HepG2 (cell line): Measurements from ENCODE around the gene RPA1.

Source experiments
- CBX5 ChIP-seq: sonication (generic); formaldehyde crosslinking; IDR thresholded peaks from 2 replicates; pipeline ENCODE4 v1.4.0; 2020; ENCODE audit warnings: missing genetic modification reagents, borderline replicate concordance
- CTCF ChIP-seq: sonication (generic); formaldehyde crosslinking; IDR thresholded peaks from 2 replicates; pipeline ENCODE4 v1.5.0; 2020; ENCODE audit warnings: mild to moderate bottlenecking, missing genetic modification reagents, moderate library complexity
- FOXA3 ChIP-seq: IDR thresholded peaks from 2 replicates; pipeline ENCODE4 v1.6.1; 2016; ENCODE audit warnings: missing genetic modification reagents, missing compliant biosample characterization
- HBP1 ChIP-seq: IDR thresholded peaks from 2 replicates; pipeline ENCODE4 v1.6.1; 2016; ENCODE audit warnings: low read depth, control low read depth
- TEAD3 ChIP-seq: optimal IDR thresholded peaks from 2 replicates; pipeline ENCODE3; 2016; ENCODE audit warnings: borderline replicate concordance
- ZBTB25 ChIP-seq: IDR thresholded peaks from 2 replicates; pipeline ENCODE4 v1.6.1; 2018; ENCODE audit warnings: missing genetic modification reagents
- ZNF225 ChIP-seq: sonication (generic); formaldehyde crosslinking; IDR thresholded peaks from 2 replicates; pipeline ENCODE4 v1.4.0; 2020; ENCODE audit warnings: mild to moderate bottlenecking, missing genetic modification reagents
- ZNF589 ChIP-seq: sonication (generic); formaldehyde crosslinking; conservative IDR thresholded peaks from 2 replicates; pipeline ENCODE4 v1.8.0; 2022; ENCODE audit warnings: mild to moderate bottlenecking, moderate library complexity, missing genetic modification reagents

GRCh38 chr17:1873418-1873817 lies 43.6 kb downstream of the RPA1 start:
- no peak for TF ChIP-seq CBX5 (CRISPR knock-in tag)
- no peak for TF ChIP-seq HBP1 (CRISPR knock-in tag)
- no peak for TF ChIP-seq ZNF589 (CRISPR knock-in tag)
- no peak for TF ChIP-seq FOXA3
- no peak for TF ChIP-seq ZNF225 (CRISPR knock-in tag)
- no peak for TF ChIP-seq ZBTB25 (CRISPR knock-in tag)
- TF ChIP-seq CTCF (CRISPR knock-in tag): no peak
- no peak for TF ChIP-seq TEAD3 (CRISPR knock-in tag)
